H9 (cell line): ENCODE results near the gene MUC22. TPM values are rescaled to one million over a fixed set of nuclear protein-coding genes. Genes with fewer than 3 reads are reported as not detected.

Source experiments
- DNase-seq: peaks from one replicate; pipeline ENCODE4 v3.0.0-alpha.2; 2017
- H2AFZ ChIP-seq: one replicate; pipeline ENCODE4 v1.6.1; 2013; ENCODE audit warnings: mild to moderate bottlenecking, low read length, control low read depth, moderate library complexity
- H2AK5ac ChIP-seq: 2 replicates; pipeline ENCODE4 v1.6.1; 2013; ENCODE audit warnings: low read length, control low read depth, mixed read lengths; ENCODE audit not compliant: insufficient read length
- H2BK120ac ChIP-seq: one replicate; pipeline ENCODE4 v1.6.1; 2013; ENCODE audit warnings: low read depth, mild to moderate bottlenecking, low read length, control low read depth, inconsistent platforms; ENCODE audit not compliant: poor library complexity, severe bottlenecking
- H2BK12ac ChIP-seq: 2 replicates; pipeline ENCODE4 v1.6.1; 2013; ENCODE audit warnings: low read length, control low read depth, mixed read lengths, low read depth; ENCODE audit not compliant: insufficient read length
- H2BK15ac ChIP-seq: 2 replicates; pipeline ENCODE4 v1.6.1; 2013; ENCODE audit warnings: low read depth, low read length, control low read depth
- H2BK20ac ChIP-seq: one replicate; pipeline ENCODE4 v1.6.1; 2013; ENCODE audit warnings: low read depth, mild to moderate bottlenecking, low read length, control low read depth, inconsistent platforms; ENCODE audit not compliant: poor library complexity, severe bottlenecking
- H2BK5ac ChIP-seq: 2 replicates; pipeline ENCODE4 v1.6.1; 2013; ENCODE audit warnings: low read length, control low read depth, mixed read lengths; ENCODE audit not compliant: insufficient read length
- H3K14ac ChIP-seq: 2 replicates; pipeline ENCODE4 v1.6.1; 2013; ENCODE audit warnings: low read length, control low read depth; ENCODE audit not compliant: insufficient read depth
- H3K18ac ChIP-seq: 2 replicates; pipeline ENCODE4 v1.6.1; 2013; ENCODE audit warnings: low read depth, mild to moderate bottlenecking, mixed read lengths, low read length, control low read depth; ENCODE audit not compliant: insufficient read length
- H3K23ac ChIP-seq: 2 replicates; pipeline ENCODE4 v1.6.1; 2013; ENCODE audit warnings: low read length, control low read depth, mixed read lengths, low read depth; ENCODE audit not compliant: insufficient read length
- H3K23me2 ChIP-seq: 2 replicates; pipeline ENCODE4 v1.6.1; 2013; ENCODE audit warnings: low read depth, mild to moderate bottlenecking, mixed read lengths, low read length, control low read depth; ENCODE audit not compliant: insufficient read length, poor library complexity, severe bottlenecking
- H3K27ac ChIP-seq: 2 replicates; pipeline ENCODE4 v1.5.1; 2013; ENCODE audit warnings: low read length, control low read depth, mixed read lengths, low read depth; ENCODE audit not compliant: insufficient read length
- H3K27me3 ChIP-seq: 2 replicates; pipeline ENCODE4 v1.6.1; 2013; ENCODE audit warnings: low read length, control low read depth, inconsistent platforms; ENCODE audit not compliant: insufficient read depth
- H3K4ac ChIP-seq: 2 replicates; pipeline ENCODE4 v1.6.1; 2013; ENCODE audit warnings: low read depth, mild to moderate bottlenecking, control low read depth, inconsistent platforms, low read length, moderate library complexity
- H3K4me1 ChIP-seq: 2 replicates; pipeline ENCODE4 v1.6.1; 2013; ENCODE audit warnings: low read length, control low read depth, inconsistent platforms; ENCODE audit not compliant: insufficient read depth
- H3K4me2 ChIP-seq: 2 replicates; pipeline ENCODE4 v1.6.1; 2013; ENCODE audit warnings: low read length, control low read depth, mixed read lengths; ENCODE audit not compliant: insufficient read length, insufficient read depth
- H3K56ac ChIP-seq: 2 replicates; pipeline ENCODE4 v1.6.1; 2013; ENCODE audit warnings: low read depth, mild to moderate bottlenecking, mixed read lengths, low read length, control low read depth; ENCODE audit not compliant: insufficient read length
- H3K79me1 ChIP-seq: 2 replicates; pipeline ENCODE4 v1.6.1; 2013; ENCODE audit warnings: low read depth, mild to moderate bottlenecking, moderate library complexity, low read length, control low read depth, inconsistent platforms; ENCODE audit not compliant: insufficient read depth, poor library complexity, severe bottlenecking
- H3K79me2 ChIP-seq: 2 replicates; pipeline ENCODE4 v1.6.1; 2013; ENCODE audit warnings: low read length, control low read depth, inconsistent platforms; ENCODE audit not compliant: insufficient read depth
- H3K9ac ChIP-seq: 2 replicates; pipeline ENCODE4 v1.6.1; 2013; ENCODE audit warnings: low read length, control low read depth, mixed read lengths; ENCODE audit not compliant: insufficient read length; ENCODE audit errors: extremely low read depth
- H3K9me3 ChIP-seq: one replicate; pipeline ENCODE4 v1.6.1; 2013; ENCODE audit warnings: low read depth, low read length, inconsistent platforms; ENCODE audit not compliant: control insufficient read depth
- H3T11ph ChIP-seq: one replicate; pipeline ENCODE4 v1.6.1; 2013; ENCODE audit warnings: mild to moderate bottlenecking, low read length, control low read depth, inconsistent platforms
- H4K20me1 ChIP-seq: one replicate; pipeline ENCODE4 v1.6.1; 2013; ENCODE audit not compliant: control insufficient read depth, insufficient read length, insufficient read depth
- H4K5ac ChIP-seq: 2 replicates; pipeline ENCODE4 v1.6.1; 2013; ENCODE audit warnings: low read depth, mild to moderate bottlenecking, mixed read lengths, low read length, control low read depth; ENCODE audit not compliant: insufficient read length
- H4K8ac ChIP-seq: replicated peaks from 2 replicates; pipeline ENCODE4 v1.6.1; 2013; ENCODE audit warnings: low read length, control low read depth, mixed read lengths, low read depth; ENCODE audit not compliant: insufficient read length
- H4K91ac ChIP-seq: 2 replicates; pipeline ENCODE4 v1.6.1; 2013; ENCODE audit warnings: low read depth, mild to moderate bottlenecking, moderate library complexity, mixed read lengths, low read length, control low read depth; ENCODE audit not compliant: insufficient read length
- H3K27ac Mint-ChIP-seq, 3 experiments: 2 replicates in 2 of 3; 3 replicates in 1 of 3; pipeline ENCODE4 v1.8.0; 2020 to 2021; ENCODE audit warnings: mixed read lengths in 3 of 3, mild to moderate bottlenecking in 1 of 3, moderate library complexity in 1 of 3
- H3K27me3 Mint-ChIP-seq: 2 replicates; pipeline ENCODE4 v1.8.0; 2021; ENCODE audit warnings: low read depth, mild to moderate bottlenecking, moderate library complexity, mixed read lengths
- H3K36me3 Mint-ChIP-seq, 3 experiments: 2 replicates in 2 of 3; 3 replicates in 1 of 3; pipeline ENCODE4 v1.8.0; 2020 to 2021; ENCODE audit warnings: low read depth in 3 of 3, mixed read lengths in 3 of 3; ENCODE audit not compliant: insufficient read depth in 1 of 3
- H3K4me1 Mint-ChIP-seq, 2 experiments: 2 replicates each; pipeline ENCODE4 v1.8.0; 2020; ENCODE audit warnings: mixed read lengths in 2 of 2
- H3K4me3 Mint-ChIP-seq, 2 experiments: 2 replicates in 1 of 2; 3 replicates in 1 of 2; pipeline ENCODE4 v1.8.0; 2020 to 2021; ENCODE audit warnings: mild to moderate bottlenecking in 2 of 2, mixed read lengths in 2 of 2, moderate library complexity in 1 of 2
- H3K9me3 Mint-ChIP-seq, 2 experiments: 2 replicates in 1 of 2; 3 replicates in 1 of 2; pipeline ENCODE4 v1.8.0; 2020; ENCODE audit warnings: mild to moderate bottlenecking in 2 of 2, mixed read lengths in 2 of 2, moderate library complexity in 1 of 2
- CTCF ChIP-seq: fragments of 200-600 bp; sonication (generic); conservative IDR thresholded peaks from 3 replicates; pipeline ENCODE4 v1.8.0; 2021; ENCODE audit warnings: antibody characterized with exemption, mild to moderate bottlenecking
- WGBS: extraction: QIAGEN DNeasy Blood & Tissue Kit; methylation state at CpG from one replicate; pipeline ENCODE4 v1.1.7; 2013; ENCODE audit warnings: missing lambda C conversion rate, low lambda C conversion rate, mixed read lengths; ENCODE audit not compliant: insufficient read length; ENCODE audit errors: extremely low coverage; 5-methylcytosine and 5-hydroxymethylcytosine counted together
- total RNA-seq: library from RNA; stranded (reverse); gene quantifications from 2 replicates; pipeline ENCODE4 v1.2.1, GENCODE V29; 2021

MUC22 gene
- total RNA-seq, 1 experiment from 2014 or later, result not detected

- no peak for TF ChIP-seq CTCF
- H2BK5ac ChIP-seq, result no peak overlapping the region
- no peaks in the 10 kb centered on the region for H3K9me3 ChIP-seq
- no peak overlapping the region for H3K4ac ChIP-seq
- no peaks in the 10 kb centered on the region; the same call in 1 of the 2 replicates for H3K4me1 ChIP-seq
- no peak overlapping the region for H2BK15ac ChIP-seq
- H3K9me3 Mint-ChIP-seq, result peaks cover 10% of the 10 kb centered on the region in 2 experiments; a peak in 4 of 5 replicates
- no peaks in the 10 kb centered on the region for H3K79me2 ChIP-seq
- no peaks in the 10 kb centered on the region for H4K20me1 ChIP-seq
- WGBS, result no CpG with 5 or more reads among the region's 8 CpGs
- H2BK20ac ChIP-seq, result no peak overlapping the region
- no peak overlapping the region for H3K27ac ChIP-seq
- peaks cover 5% of the 10 kb centered on the region; the same call in 1 of the 2 replicates for H3K27me3 Mint-ChIP-seq
- H3K56ac ChIP-seq, result no peak overlapping the region
- no peak overlapping the region for H3T11ph ChIP-seq
- no peak overlapping the region for H3K9ac ChIP-seq
- no peak overlapping the region for H2AK5ac ChIP-seq
- no peak overlapping the region for H3K18ac ChIP-seq
- H2BK120ac ChIP-seq, result no peak overlapping the region
- H4K91ac ChIP-seq, result no peak overlapping the region
- peak overlapping the region in 1 of 3 experiments; percentile 0; a peak in 1 of 7 replicates for H3K27ac Mint-ChIP-seq
- H4K8ac ChIP-seq, result no peak overlapping the region
- H2AFZ ChIP-seq, result no peak overlapping the region
- H3K23ac ChIP-seq, result no peak overlapping the region
- H4K5ac ChIP-seq, result no peak overlapping the region
- H3K4me3 Mint-ChIP-seq, result no peak overlapping the region
- H2BK12ac ChIP-seq, result no peak overlapping the region
- H3K14ac ChIP-seq, result no peak overlapping the region
- peaks cover 2 to 7% (median 7%) of the 10 kb centered on the region in 3 experiments for H3K36me3 Mint-ChIP-seq
- peaks cover 11 to 12% of the 10 kb centered on the region in 2 experiments for H3K4me1 Mint-ChIP-seq
- no peaks in the 10 kb centered on the region for H3K79me1 ChIP-seq
- H3K23me2 ChIP-seq, result no peaks in the 10 kb centered on the region
- no peaks in the 10 kb centered on the region for H3K27me3 ChIP-seq
- H3K4me2 ChIP-seq, result no peak overlapping the region
- peak; percentile 31 for DNase-seq
Observed at GRCh38 chr6:30990422-30991086, 19.7 kb upstream of the MUC22 start.
